ENCODE data around the gene RNF169.
A peak's percentile ranks its signal among the peaks of the same experiment; 100 is the strongest.

The RNF169 gene

GRCh38 chr11:74849525-74850391, 101.1 kb downstream of the RNF169 start:
- Histone ChIP-seq H3K9me3 (ENCODE audit: control insufficient read depth in 1 of 2, low read length in 2 of 2) (no peaks in the 10 kb centered on the region), H3K4me1 (ENCODE audit: control insufficient read depth in 1 of 2, insufficient read depth in 2 of 2, low read length in 2 of 2) (no peaks in the 10 kb centered on the region), H3K36me3 (ENCODE audit: control insufficient read depth in 1 of 2, insufficient read depth in 2 of 2, low read length in 2 of 2) (peaks cover 30 to 39% of the 10 kb centered on the region in 2 donors), H3K27ac (ENCODE audit: low read length) (no peak overlapping the region), H3K27me3 (ENCODE audit: low read depth, low read length) (no peaks in the 10 kb centered on the region), H3K4me3 (ENCODE audit: low read depth in 1 of 2, low read length in 2 of 2) (no peak overlapping the region)

GRCh38 chr11:74853223-74853622, 104.6 kb downstream of the RNF169 start:
- Histone ChIP-seq H3K4me3 (ENCODE audit: low read depth in 1 of 2, low read length in 2 of 2) (no peak overlapping the region), H3K4me1 (ENCODE audit: control insufficient read depth in 1 of 2, insufficient read depth in 2 of 2, low read length in 2 of 2) (no peaks in the 10 kb centered on the region), H3K36me3 (ENCODE audit: control insufficient read depth in 1 of 2, insufficient read depth in 2 of 2, low read length in 2 of 2) (peaks cover 18 to 36% of the 10 kb centered on the region in 2 donors), H3K9me3 (ENCODE audit: control insufficient read depth in 1 of 2, low read length in 2 of 2) (no peaks in the 10 kb centered on the region), H3K27me3 (ENCODE audit: low read depth, low read length) (no peaks in the 10 kb centered on the region), H3K27ac (ENCODE audit: low read length) (no peak overlapping the region)

GRCh38 chr11:74860743-74861142, 112.1 kb downstream of the RNF169 start:
- Histone ChIP-seq H3K4me3 (ENCODE audit: low read depth in 1 of 2, low read length in 2 of 2) (peak overlapping the region in 1 of 2 donors; percentile 17), H3K4me1 (ENCODE audit: control insufficient read depth in 1 of 2, insufficient read depth in 2 of 2, low read length in 2 of 2) (no peaks in the 10 kb centered on the region), H3K27ac (ENCODE audit: low read length) (no peak overlapping the region), H3K9me3 (ENCODE audit: control insufficient read depth in 1 of 2, low read length in 2 of 2) (peaks cover 17 to 25% of the 10 kb centered on the region in 2 donors), H3K36me3 (ENCODE audit: control insufficient read depth in 1 of 2, insufficient read depth in 2 of 2, low read length in 2 of 2) (peaks cover 48 to 89% of the 10 kb centered on the region in 2 donors), H3K27me3 (ENCODE audit: low read depth, low read length) (no peaks in the 10 kb centered on the region)

- Histone ChIP-seq H3K4me1 (ENCODE audit: control insufficient read depth in 1 of 2, insufficient read depth in 2 of 2, low read length in 2 of 2) (no peaks in the 10 kb centered on the region), H3K27me3 (ENCODE audit: low read depth, low read length) (no peaks in the 10 kb centered on the region), H3K27ac (ENCODE audit: low read length) (no peak overlapping the region), H3K36me3 (ENCODE audit: control insufficient read depth in 1 of 2, insufficient read depth in 2 of 2, low read length in 2 of 2) (peaks cover 45 to 77% of the 10 kb centered on the region in 2 donors), H3K4me3 (ENCODE audit: low read depth in 1 of 2, low read length in 2 of 2) (no peak overlapping the region), H3K9me3 (ENCODE audit: control insufficient read depth in 1 of 2, low read length in 2 of 2) (peaks cover 33 to 51% of the 10 kb centered on the region in 2 donors)
Observed at GRCh38 chr11:74863410-74863809, 114.8 kb downstream of the RNF169 start.

- H3K4me3 ChIP-seq (ENCODE audit: low read depth in 1 of 2, low read length in 2 of 2), result peak overlapping the region in 1 of 2 donors; percentile 47
- H3K9me3 ChIP-seq (ENCODE audit: control insufficient read depth in 1 of 2, low read length in 2 of 2), result peaks cover 53 to 70% of the 10 kb centered on the region in 2 donors
- no peak overlapping the region for H3K27ac ChIP-seq (ENCODE audit: low read length)
- H3K27me3 ChIP-seq (ENCODE audit: low read depth, low read length), result no peaks in the 10 kb centered on the region
- H3K36me3 ChIP-seq (ENCODE audit: control insufficient read depth in 1 of 2, insufficient read depth in 2 of 2, low read length in 2 of 2), result peaks cover 37 to 73% of the 10 kb centered on the region in 2 donors
- no peaks in the 10 kb centered on the region for H3K4me1 ChIP-seq (ENCODE audit: control insufficient read depth in 1 of 2, insufficient read depth in 2 of 2, low read length in 2 of 2)
Observed at GRCh38 chr11:74866557-74866956, 117.9 kb downstream of the RNF169 start.

GRCh38 chr11:74870485-74870884, 121.8 kb downstream of the RNF169 start:
- no peaks in the 10 kb centered on the region for H3K27me3 ChIP-seq (ENCODE audit: low read depth, low read length)
- peaks cover 54 to 79% of the 10 kb centered on the region in 2 donors for H3K9me3 ChIP-seq (ENCODE audit: control insufficient read depth in 1 of 2, low read length in 2 of 2)
- no peaks in the 10 kb centered on the region for H3K4me1 ChIP-seq (ENCODE audit: control insufficient read depth in 1 of 2, insufficient read depth in 2 of 2, low read length in 2 of 2)
- H3K36me3 ChIP-seq (ENCODE audit: control insufficient read depth in 1 of 2, insufficient read depth in 2 of 2, low read length in 2 of 2), result peaks cover 20 to 69% of the 10 kb centered on the region in 2 donors
- no peak overlapping the region for H3K27ac ChIP-seq (ENCODE audit: low read length)
- H3K4me3 ChIP-seq (ENCODE audit: low read depth in 1 of 2, low read length in 2 of 2), result peak overlapping the region in 1 of 2 donors; percentile 32

- Histone ChIP-seq H3K4me3 (ENCODE audit: low read depth in 1 of 2, low read length in 2 of 2) (peak overlapping the region in 1 of 2 donors; percentile 32), H3K4me1 (ENCODE audit: control insufficient read depth in 1 of 2, insufficient read depth in 2 of 2, low read length in 2 of 2) (no peaks in the 10 kb centered on the region), H3K36me3 (ENCODE audit: control insufficient read depth in 1 of 2, insufficient read depth in 2 of 2, low read length in 2 of 2) (peaks cover 15 to 70% of the 10 kb centered on the region in 2 donors), H3K27ac (ENCODE audit: low read length) (no peak overlapping the region), H3K27me3 (ENCODE audit: low read depth, low read length) (no peaks in the 10 kb centered on the region), H3K9me3 (ENCODE audit: control insufficient read depth in 1 of 2, low read length in 2 of 2) (peaks cover 50 to 74% of the 10 kb centered on the region in 2 donors)
Observed at GRCh38 chr11:74871037-74871436, 122.4 kb downstream of the RNF169 start.

GRCh38 chr11:74877132-74877531, 128.5 kb downstream of the RNF169 start:
- Histone ChIP-seq H3K4me1 (ENCODE audit: control insufficient read depth in 1 of 2, insufficient read depth in 2 of 2, low read length in 2 of 2) (no peaks in the 10 kb centered on the region), H3K4me3 (ENCODE audit: low read depth in 1 of 2, low read length in 2 of 2) (no peak overlapping the region), H3K9me3 (ENCODE audit: control insufficient read depth in 1 of 2, low read length in 2 of 2) (peaks cover 8 to 21% of the 10 kb centered on the region in 2 donors), H3K27me3 (ENCODE audit: low read depth, low read length) (no peaks in the 10 kb centered on the region), H3K36me3 (ENCODE audit: control insufficient read depth in 1 of 2, insufficient read depth in 2 of 2, low read length in 2 of 2) (peaks cover 0 to 46% of the 10 kb centered on the region in 2 donors), H3K27ac (ENCODE audit: low read length) (no peak overlapping the region)

Data from muscle layer of duodenum (tissue), 2 donors.